ENCODE data around the gene LMX1A.

DNA sequence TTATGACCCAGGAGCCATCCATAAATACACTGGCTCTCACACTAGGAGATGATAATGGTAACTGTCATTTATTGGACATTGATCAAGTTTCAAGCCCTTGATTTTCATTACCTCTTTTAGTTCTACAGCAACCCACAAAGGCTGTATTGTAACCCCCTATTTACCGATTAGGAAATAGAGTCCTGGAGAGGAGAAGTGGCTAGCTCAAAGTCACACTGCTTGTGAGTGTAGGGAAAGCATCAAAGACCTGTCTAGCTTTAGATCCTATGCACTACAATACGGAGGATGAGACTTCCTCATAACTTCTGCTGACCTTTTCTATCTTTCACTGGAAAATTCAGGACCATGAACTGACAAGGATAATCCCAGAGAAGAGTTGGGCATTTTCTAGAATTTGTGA is 115.2 kb downstream of the LMX1A start:
- TF ChIP-seq POLR2AphosphoS5 (IDR thresholded peaks at IDR 0.05; ENCODE audit: low read depth, low read length) (no peak), TCF7L2 (IDR thresholded peaks at IDR 0.05; ENCODE audit: low read depth, low read length) (no peak), SIN3A (IDR thresholded peaks at IDR 0.05; ENCODE audit: borderline replicate concordance, insufficient read depth, low read depth, low read length) (no peak)
- TF ChIP-seq, protein P1, sequence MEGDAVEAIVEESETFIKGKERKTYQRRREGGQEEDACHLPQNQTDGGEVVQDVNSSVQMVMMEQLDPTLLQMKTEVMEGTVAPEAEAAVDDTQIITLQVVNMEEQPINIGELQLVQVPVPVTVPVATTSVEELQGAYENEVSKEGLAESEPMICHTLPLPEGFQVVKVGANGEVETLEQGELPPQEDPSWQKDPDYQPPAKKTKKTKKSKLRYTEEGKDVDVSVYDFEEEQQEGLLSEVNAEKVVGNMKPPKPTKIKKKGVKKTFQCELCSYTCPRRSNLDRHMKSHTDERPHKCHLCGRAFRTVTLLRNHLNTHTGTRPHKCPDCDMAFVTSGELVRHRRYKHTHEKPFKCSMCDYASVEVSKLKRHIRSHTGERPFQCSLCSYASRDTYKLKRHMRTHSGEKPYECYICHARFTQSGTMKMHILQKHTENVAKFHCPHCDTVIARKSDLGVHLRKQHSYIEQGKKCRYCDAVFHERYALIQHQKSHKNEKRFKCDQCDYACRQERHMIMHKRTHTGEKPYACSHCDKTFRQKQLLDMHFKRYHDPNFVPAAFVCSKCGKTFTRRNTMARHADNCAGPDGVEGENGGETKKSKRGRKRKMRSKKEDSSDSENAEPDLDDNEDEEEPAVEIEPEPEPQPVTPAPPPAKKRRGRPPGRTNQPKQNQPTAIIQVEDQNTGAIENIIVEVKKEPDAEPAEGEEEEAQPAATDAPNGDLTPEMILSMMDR (IDR thresholded peaks at IDR 0.05) = no peak
- TF ChIP-seq, protein P2, sequence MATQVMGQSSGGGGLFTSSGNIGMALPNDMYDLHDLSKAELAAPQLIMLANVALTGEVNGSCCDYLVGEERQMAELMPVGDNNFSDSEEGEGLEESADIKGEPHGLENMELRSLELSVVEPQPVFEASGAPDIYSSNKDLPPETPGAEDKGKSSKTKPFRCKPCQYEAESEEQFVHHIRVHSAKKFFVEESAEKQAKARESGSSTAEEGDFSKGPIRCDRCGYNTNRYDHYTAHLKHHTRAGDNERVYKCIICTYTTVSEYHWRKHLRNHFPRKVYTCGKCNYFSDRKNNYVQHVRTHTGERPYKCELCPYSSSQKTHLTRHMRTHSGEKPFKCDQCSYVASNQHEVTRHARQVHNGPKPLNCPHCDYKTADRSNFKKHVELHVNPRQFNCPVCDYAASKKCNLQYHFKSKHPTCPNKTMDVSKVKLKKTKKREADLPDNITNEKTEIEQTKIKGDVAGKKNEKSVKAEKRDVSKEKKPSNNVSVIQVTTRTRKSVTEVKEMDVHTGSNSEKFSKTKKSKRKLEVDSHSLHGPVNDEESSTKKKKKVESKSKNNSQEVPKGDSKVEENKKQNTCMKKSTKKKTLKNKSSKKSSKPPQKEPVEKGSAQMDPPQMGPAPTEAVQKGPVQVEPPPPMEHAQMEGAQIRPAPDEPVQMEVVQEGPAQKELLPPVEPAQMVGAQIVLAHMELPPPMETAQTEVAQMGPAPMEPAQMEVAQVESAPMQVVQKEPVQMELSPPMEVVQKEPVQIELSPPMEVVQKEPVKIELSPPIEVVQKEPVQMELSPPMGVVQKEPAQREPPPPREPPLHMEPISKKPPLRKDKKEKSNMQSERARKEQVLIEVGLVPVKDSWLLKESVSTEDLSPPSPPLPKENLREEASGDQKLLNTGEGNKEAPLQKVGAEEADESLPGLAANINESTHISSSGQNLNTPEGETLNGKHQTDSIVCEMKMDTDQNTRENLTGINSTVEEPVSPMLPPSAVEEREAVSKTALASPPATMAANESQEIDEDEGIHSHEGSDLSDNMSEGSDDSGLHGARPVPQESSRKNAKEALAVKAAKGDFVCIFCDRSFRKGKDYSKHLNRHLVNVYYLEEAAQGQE (IDR thresholded peaks at IDR 0.05; ENCODE audit: insufficient read depth in 1 of 2, low read depth in 2 of 2, low read length in 1 of 2) = no peak

Data from Panc1 (cell line).